ENCODE data around the gene GAA. TPM values are rescaled to one million over a fixed set of nuclear protein-coding genes. Genes with fewer than 3 reads are reported as not detected.
A peak's percentile ranks its signal among the peaks of the same experiment; 100 is the strongest.
"Not testable (repeated sequence)": the region's sequence is repeated elsewhere in the genome, so short reads cannot be mapped to it uniquely, and the experiment has no call there.

Gene GAA
- total RNA-seq, 1 donor from 2014 or later, result 38.4 TPM

- H3K36me3 Mint-ChIP-seq (ENCODE audit: low read depth), result peaks cover 2% of the 10 kb centered on the region
- H3K4me1 Mint-ChIP-seq, result peaks cover 37% of the 10 kb centered on the region
- peak; percentile 91 for DNase-seq (ENCODE audit: low read depth, low spot score)
- H3K4me3 Mint-ChIP-seq, result peak within 1 kb of the TSS; percentile 96
- no peak for TF ChIP-seq CTCF (conservative IDR thresholded peaks at IDR 0.05)
- no peaks in the 10 kb centered on the region for H3K27me3 Mint-ChIP-seq (ENCODE audit: low read depth)
- no peaks in the 10 kb centered on the region for H3K9me3 Mint-ChIP-seq
- peak within 1 kb of the TSS; percentile 65 for H3K27ac Mint-ChIP-seq (ENCODE audit: unreplicated experiment)
Measured at GRCh38 chr17:80147035-80147822, 45.8 kb downstream of the GAA start, which contains the start of gene EIF4A3. Gene EIF4A3 (minus strand): TSS chr17:80147128. CDS start chr17:80146961, 167 bp downstream.

GRCh38 chr17:80151333-80151732, 50.0 kb downstream of the GAA start:
- H3K36me3 Mint-ChIP-seq (ENCODE audit: low read depth), result peaks cover 4% of the 10 kb centered on the region
- H3K27ac Mint-ChIP-seq (ENCODE audit: unreplicated experiment), result no peak overlapping the region
- H3K4me1 Mint-ChIP-seq, result peaks cover 36% of the 10 kb centered on the region
- peak overlapping the region; percentile 79 for H3K4me3 Mint-ChIP-seq
- TF ChIP-seq CTCF (conservative IDR thresholded peaks at IDR 0.05), result no peak
- DNase-seq (ENCODE audit: low read depth, low spot score), result no peak
- peaks cover 8% of the 10 kb centered on the region for H3K9me3 Mint-ChIP-seq
- no peaks in the 10 kb centered on the region for H3K27me3 Mint-ChIP-seq (ENCODE audit: low read depth)

GRCh38 chr17:80152081-80152702, 50.8 kb downstream of the GAA start:
- peaks cover 4% of the 10 kb centered on the region for H3K36me3 Mint-ChIP-seq (ENCODE audit: low read depth)
- peak overlapping the region; percentile 43 for H3K27ac Mint-ChIP-seq (ENCODE audit: unreplicated experiment)
- no peak for DNase-seq (ENCODE audit: low read depth, low spot score)
- no peaks in the 10 kb centered on the region for H3K27me3 Mint-ChIP-seq (ENCODE audit: low read depth)
- H3K9me3 Mint-ChIP-seq, result peaks cover 8% of the 10 kb centered on the region
- H3K4me3 Mint-ChIP-seq, result peak overlapping the region; percentile 51
- peaks cover 32% of the 10 kb centered on the region for H3K4me1 Mint-ChIP-seq
- TF ChIP-seq CTCF (conservative IDR thresholded peaks at IDR 0.05), result no peak

- Mint-ChIP-seq H3K4me3 (peak overlapping the region; percentile 51), H3K9me3 (peaks cover 8% of the 10 kb centered on the region), H3K27me3 (ENCODE audit: low read depth) (no peaks in the 10 kb centered on the region), H3K27ac (ENCODE audit: unreplicated experiment) (no peak overlapping the region), H3K36me3 (ENCODE audit: low read depth) (peaks cover 7% of the 10 kb centered on the region), H3K4me1 (peaks cover 27% of the 10 kb centered on the region)
- no peak for TF ChIP-seq CTCF (conservative IDR thresholded peaks at IDR 0.05)
- no peak for DNase-seq (ENCODE audit: low read depth, low spot score)
Measured at GRCh38 chr17:80153004-80153403, 51.6 kb downstream of the GAA start.

GRCh38 chr17:80154166-80154565, 52.8 kb downstream of the GAA start:
- no peak overlapping the region for H3K27ac Mint-ChIP-seq (ENCODE audit: unreplicated experiment)
- TF ChIP-seq CTCF (conservative IDR thresholded peaks at IDR 0.05), result no peak
- H3K4me1 Mint-ChIP-seq, result peaks cover 24% of the 10 kb centered on the region
- peaks cover 8% of the 10 kb centered on the region for H3K9me3 Mint-ChIP-seq
- H3K36me3 Mint-ChIP-seq (ENCODE audit: low read depth), result peaks cover 7% of the 10 kb centered on the region
- H3K27me3 Mint-ChIP-seq (ENCODE audit: low read depth), result no peaks in the 10 kb centered on the region
- no peak for DNase-seq (ENCODE audit: low read depth, low spot score)
- H3K4me3 Mint-ChIP-seq, result no peak overlapping the region

- not testable (repeated sequence) for H3K27ac Mint-ChIP-seq (ENCODE audit: unreplicated experiment); H3K27me3 Mint-ChIP-seq (ENCODE audit: low read depth); DNase-seq (ENCODE audit: low read depth, low spot score); H3K4me3 Mint-ChIP-seq; H3K36me3 Mint-ChIP-seq (ENCODE audit: low read depth); H3K9me3 Mint-ChIP-seq
- H3K4me1 Mint-ChIP-seq, result peaks cover 31% of the 10 kb centered on the region
Measured at GRCh38 chr17:80155600-80155999, 54.2 kb downstream of the GAA start.

Measured in neural crest cell (in vitro differentiated cells).